ENCODE data around the gene CST5. TPM values are rescaled to one million over a fixed set of nuclear protein-coding genes. Genes with fewer than 3 reads are reported as not detected.

CST5 gene
- total RNA-seq, 1 experiment from 2014 or later, result not detected

DNA sequence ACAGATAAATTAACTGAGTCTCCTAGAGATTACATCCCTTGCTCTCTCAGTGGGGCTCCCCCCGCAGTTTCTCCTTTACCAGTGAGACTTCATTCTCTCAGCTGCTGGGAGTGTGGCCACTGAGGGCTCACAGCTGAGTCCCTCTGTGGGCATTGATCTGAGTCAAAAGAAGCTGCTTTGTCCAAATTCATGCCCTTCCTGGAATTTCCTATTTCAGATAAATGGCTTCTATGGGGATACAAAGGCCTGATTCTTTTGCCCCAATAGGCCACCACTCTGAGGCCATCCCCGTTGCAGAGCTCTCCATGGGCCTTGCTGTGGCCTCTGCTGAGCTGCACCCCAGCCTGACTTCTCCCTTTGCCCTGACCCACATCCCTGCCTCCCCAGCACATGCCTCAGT, 10.0 kb downstream of the CST5 start (continued):
- TF ChIP-seq ZNF274 (IDR thresholded peaks at IDR 0.05; ENCODE audit: low read depth, low read length) (no peak), EGR1 (IDR thresholded peaks at IDR 0.05; ENCODE audit: low read depth) (no peak), ATF3 (IDR thresholded peaks at IDR 0.05) (no peak), SIN3A (IDR thresholded peaks at IDR 0.05; ENCODE audit: low read depth) (no peak), CEBPB (IDR thresholded peaks at IDR 0.05; ENCODE audit: low read depth) (no peak), JUND (IDR thresholded peaks at IDR 0.05) (no peak), CBX3 (IDR thresholded peaks at IDR 0.05; ENCODE audit: low read depth) (no peak), TCF7L2 (IDR thresholded peaks at IDR 0.05; ENCODE audit: borderline replicate concordance, extremely low read depth, insufficient read depth, insufficient read length) (no peak), SP1 (IDR thresholded peaks at IDR 0.05; ENCODE audit: low read depth) (no peak), EZH2 (IDR thresholded peaks at IDR 0.05) (no peak)
- TF ChIP-seq, protein P1, sequence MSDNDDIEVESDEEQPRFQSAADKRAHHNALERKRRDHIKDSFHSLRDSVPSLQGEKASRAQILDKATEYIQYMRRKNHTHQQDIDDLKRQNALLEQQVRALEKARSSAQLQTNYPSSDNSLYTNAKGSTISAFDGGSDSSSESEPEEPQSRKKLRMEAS (IDR thresholded peaks at IDR 0.05), result no peak

- Histone ChIP-seq H2AFZ (ENCODE audit: low read depth, low read length, poor library complexity, severe bottlenecking) (no peak overlapping the region), H3K4me1 (ENCODE audit: control insufficient read depth in 1 of 2, insufficient read depth in 2 of 2, low read length in 2 of 2) (no peaks in the 10 kb centered on the region), H3K36me3 (ENCODE audit: control insufficient read depth in 1 of 2, insufficient read depth in 2 of 2, low read length in 2 of 2) (no peaks in the 10 kb centered on the region), H3K27me3 (ENCODE audit: insufficient read depth, low read length) (peaks cover 23% of the 10 kb centered on the region), H4K20me1 (ENCODE audit: insufficient read depth) (no peaks in the 10 kb centered on the region), H3K9me3 (ENCODE audit: control insufficient read depth in 1 of 2, insufficient read depth in 1 of 2, low read depth in 1 of 2, low read length in 2 of 2) (no peaks in the 10 kb centered on the region), H3K9me2 (ENCODE audit: insufficient read depth) (no peaks in the 10 kb centered on the region), H3K4me2 (ENCODE audit: low read length) (no peak overlapping the region), H3K4me3 (replicated peaks in 1 of 2; ENCODE audit: low read depth in 1 of 2, low read length in 2 of 2) (no peak overlapping the region), H3K79me2 (ENCODE audit: insufficient read depth, low read length) (no peaks in the 10 kb centered on the region), H3K27ac (ENCODE audit: low read depth, low read length) (no peak overlapping the region), H3K9ac (ENCODE audit: low read length) (no peak overlapping the region)
- POLR2A ChIA-PET, result no interaction called here
- no peak for DNase-seq (ENCODE audit: low read depth, low spot score)
- intact Hi-C loops (cut with micrococcal nuclease), result no loop called here
- no peak for ATAC-seq
- CTCF ChIA-PET, result no interaction called here
- BruUV-seq (replicated peaks), result no TSS peak
- TF ChIP-seq, protein P2, sequence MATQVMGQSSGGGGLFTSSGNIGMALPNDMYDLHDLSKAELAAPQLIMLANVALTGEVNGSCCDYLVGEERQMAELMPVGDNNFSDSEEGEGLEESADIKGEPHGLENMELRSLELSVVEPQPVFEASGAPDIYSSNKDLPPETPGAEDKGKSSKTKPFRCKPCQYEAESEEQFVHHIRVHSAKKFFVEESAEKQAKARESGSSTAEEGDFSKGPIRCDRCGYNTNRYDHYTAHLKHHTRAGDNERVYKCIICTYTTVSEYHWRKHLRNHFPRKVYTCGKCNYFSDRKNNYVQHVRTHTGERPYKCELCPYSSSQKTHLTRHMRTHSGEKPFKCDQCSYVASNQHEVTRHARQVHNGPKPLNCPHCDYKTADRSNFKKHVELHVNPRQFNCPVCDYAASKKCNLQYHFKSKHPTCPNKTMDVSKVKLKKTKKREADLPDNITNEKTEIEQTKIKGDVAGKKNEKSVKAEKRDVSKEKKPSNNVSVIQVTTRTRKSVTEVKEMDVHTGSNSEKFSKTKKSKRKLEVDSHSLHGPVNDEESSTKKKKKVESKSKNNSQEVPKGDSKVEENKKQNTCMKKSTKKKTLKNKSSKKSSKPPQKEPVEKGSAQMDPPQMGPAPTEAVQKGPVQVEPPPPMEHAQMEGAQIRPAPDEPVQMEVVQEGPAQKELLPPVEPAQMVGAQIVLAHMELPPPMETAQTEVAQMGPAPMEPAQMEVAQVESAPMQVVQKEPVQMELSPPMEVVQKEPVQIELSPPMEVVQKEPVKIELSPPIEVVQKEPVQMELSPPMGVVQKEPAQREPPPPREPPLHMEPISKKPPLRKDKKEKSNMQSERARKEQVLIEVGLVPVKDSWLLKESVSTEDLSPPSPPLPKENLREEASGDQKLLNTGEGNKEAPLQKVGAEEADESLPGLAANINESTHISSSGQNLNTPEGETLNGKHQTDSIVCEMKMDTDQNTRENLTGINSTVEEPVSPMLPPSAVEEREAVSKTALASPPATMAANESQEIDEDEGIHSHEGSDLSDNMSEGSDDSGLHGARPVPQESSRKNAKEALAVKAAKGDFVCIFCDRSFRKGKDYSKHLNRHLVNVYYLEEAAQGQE (IDR thresholded peaks at IDR 0.05; ENCODE audit: low read depth), result no peak
- RAD21 ChIA-PET (ENCODE audit: low non-redundant PET in 1 of 2, low total read pairs in 2 of 2, uncharacterized antibody in 2 of 2, unreplicated experiment in 2 of 2), result no interaction called here
These were observed 11.2 kb downstream of the CST5 start for GRCh38 chr20:23868321-23868720.

Data from HCT116 (cell line).